ENCODE measurements around the gene PANK1.

The PANK1 gene

GRCh38 chr10:89679986-89680385 is 34.9 kb upstream of the PANK1 start:
- no peak for TF ChIP-seq CTCF (IDR thresholded peaks at IDR 0.05)

GRCh38 chr10:89677341-89677740 is 32.3 kb upstream of the PANK1 start:
- no peak for TF ChIP-seq CTCF (IDR thresholded peaks at IDR 0.05)

GRCh38 chr10:89670926-89671325 is 25.9 kb upstream of the PANK1 start:
- no peak for TF ChIP-seq CTCF (IDR thresholded peaks at IDR 0.05)

GRCh38 chr10:89669985-89670384 is 24.9 kb upstream of the PANK1 start:
- no peak for TF ChIP-seq CTCF (IDR thresholded peaks at IDR 0.05)

GRCh38 chr10:89668386-89669071 is 23.5 kb upstream of the PANK1 start:
- TF ChIP-seq CTCF (IDR thresholded peaks at IDR 0.05): no peak

GRCh38 chr10:89666138-89666537 is 21.1 kb upstream of the PANK1 start:
- TF ChIP-seq CTCF (IDR thresholded peaks at IDR 0.05): no peak

GRCh38 chr10:89665302-89665701 is 20.3 kb upstream of the PANK1 start:
- TF ChIP-seq CTCF (IDR thresholded peaks at IDR 0.05): no peak

- TF ChIP-seq CTCF (IDR thresholded peaks at IDR 0.05): no peak
These were observed 19.2 kb upstream of the PANK1 start for GRCh38 chr10:89664203-89664602.

All from LNCAP (cell line).